Measurements from ENCODE around the gene TBX10.

- TF ChIP-seq POLR2A (IDR thresholded peaks at IDR 0.05): no peak
- no peak for TF ChIP-seq CTCF (IDR thresholded peaks at IDR 0.05)
These were observed 22.7 kb upstream of the TBX10 start for GRCh38 chr11:67662142-67662834.
